OCI-M1 (cell line): ENCODE measurements around the gene HES5.
"Not testable (repeated sequence)": the region's sequence is repeated elsewhere in the genome, so short reads cannot be mapped to it uniquely, and the experiment has no call there.

ENCODE experiments used
- DNase-seq: peaks from one replicate; lab custom pipeline; 2025; lab: John Stamatoyannopoulos, UW

HES5 gene

GRCh38 chr1:2560299-2561073, 30.4 kb upstream of the HES5 start:
- no peak for DNase-seq

GRCh38 chr1:2559509-2560298, 29.6 kb upstream of the HES5 start:
- DNase-seq: no peak

- no peak for DNase-seq
Observed at GRCh38 chr1:2558861-2559260, 28.8 kb upstream of the HES5 start.

GRCh38 chr1:2558420-2558819, 28.4 kb upstream of the HES5 start:
- DNase-seq: no peak

GRCh38 chr1:2557482-2558400, 27.7 kb upstream of the HES5 start:
- DNase-seq: no peak

GRCh38 chr1:2556678-2557481, 26.8 kb upstream of the HES5 start:
- DNase-seq: peak; percentile 67

- DNase-seq: peak; percentile 84
Observed at GRCh38 chr1:2556277-2556677, 26.2 kb upstream of the HES5 start, which contains the start of gene TNFRSF14. Gene TNFRSF14, plus strand, starts transcription at chr1:2556371. Its CDS starts 294 bp downstream, at chr1:2556665.

GRCh38 chr1:2555634-2556276, 25.7 kb upstream of the HES5 start:
- DNase-seq: peak; percentile 75

GRCh38 chr1:2554621-2555387, 24.7 kb upstream of the HES5 start:
- peak; percentile 33 for DNase-seq

GRCh38 chr1:2553871-2554620, 24.0 kb upstream of the HES5 start:
- DNase-seq: no peak

- not testable (repeated sequence) for DNase-seq
Observed at GRCh38 chr1:2553076-2553475, 23.0 kb upstream of the HES5 start.

GRCh38 chr1:2552189-2552588, 22.1 kb upstream of the HES5 start:
- no peak for DNase-seq

- not testable (repeated sequence) for DNase-seq
Observed at GRCh38 chr1:2551544-2551943, 21.5 kb upstream of the HES5 start.

GRCh38 chr1:2550309-2550861, 20.3 kb upstream of the HES5 start:
- not testable (repeated sequence) for DNase-seq

GRCh38 chr1:2549367-2550029, 19.4 kb upstream of the HES5 start:
- not testable (repeated sequence) for DNase-seq

GRCh38 chr1:2548068-2548589, 18.1 kb upstream of the HES5 start:
- DNase-seq: peak; percentile 89

GRCh38 chr1:2547210-2548067, 17.4 kb upstream of the HES5 start:
- peak; percentile 59 for DNase-seq
